OCI-LY3 (cell line): ENCODE data around the gene ELF2.
"Not testable (repeated sequence)": the region's sequence is repeated elsewhere in the genome, so short reads cannot be mapped to it uniquely, and the experiment has no call there.

Source experiments
- H2AFZ ChIP-seq: fragments of 200-600, 300-600 bp; shearing (Covaris generic); 2 replicates; pipeline ENCODE4 v1.6.0; 2014; ENCODE audit warnings: antibody characterized with exemption, low read depth, low read length
- H3K27ac ChIP-seq: fragments of 200-600, 300-600 bp; sonication (generic); 2 replicates; pipeline ENCODE4 v1.5.1; 2014; ENCODE audit warnings: mild to moderate bottlenecking, low read length, moderate library complexity, mixed read lengths
- H3K27me3 ChIP-seq: fragments of 200-600, 300-600 bp; sonication (generic); 2 replicates; pipeline ENCODE4 v1.6.1; 2014; ENCODE audit warnings: low read depth, low read length, mixed read lengths
- H3K36me3 ChIP-seq: fragments of 200-600, 300-600 bp; sonication (generic); replicated peaks from 2 replicates; pipeline ENCODE3; 2014; ENCODE audit warnings: low read depth, low read length, mixed read lengths
- H3K4me1 ChIP-seq: fragments of 300-600, 200-600 bp; sonication (generic); 2 replicates; pipeline ENCODE4 v1.6.1; 2014; ENCODE audit warnings: low read length, mixed read lengths
- H3K4me2 ChIP-seq: fragments of 200-600, 300-600 bp; sonication (generic); 2 replicates; pipeline ENCODE4 v1.6.1; 2014; ENCODE audit warnings: low read length, mixed read lengths
- H3K4me3 ChIP-seq: fragments of 300-600, 200-600 bp; sonication (generic); 2 replicates; pipeline ENCODE4 v1.5.1; 2014; ENCODE audit warnings: antibody characterized with exemption, mild to moderate bottlenecking, low read length, moderate library complexity
- H3K79me2 ChIP-seq: fragments of 300-600, 200-600 bp; shearing (Covaris generic); 2 replicates; pipeline ENCODE4 v1.6.1; 2014; ENCODE audit warnings: mild to moderate bottlenecking, low read length, mixed read lengths
- H3K9ac ChIP-seq: fragments of 300-600, 200-600 bp; shearing (Covaris generic); 2 replicates; pipeline ENCODE4 v1.6.0; 2014; ENCODE audit warnings: mild to moderate bottlenecking, low read length, moderate library complexity
- H3K9me3 ChIP-seq: fragments of 200-600, 300-600 bp; shearing (Covaris generic); 2 replicates; pipeline ENCODE4 v1.6.1; 2014; ENCODE audit warnings: low read length, mixed read lengths; ENCODE audit not compliant: insufficient read depth
- H4K20me1 ChIP-seq: fragments of 200-600, 300-600 bp; sonication (generic); 2 replicates; pipeline ENCODE4 v1.6.1; 2016; ENCODE audit warnings: low read length, mixed read lengths; ENCODE audit not compliant: insufficient read depth
- CTCF ChIP-seq: fragments of 200-600, 300-600 bp; sonication (generic); IDR thresholded peaks from 2 replicates; pipeline ENCODE4 v1.5.1; 2014; ENCODE audit warnings: antibody characterized with exemption, low read length, low read depth
- EZH2phosphoT487 ChIP-seq: fragments of 200-600 bp; shearing (Covaris generic); IDR thresholded peaks from 2 replicates; pipeline ENCODE4 v1.6.1; 2018; ENCODE audit warnings: antibody characterized with exemption, mixed run types, low read depth

The ELF2 gene

GRCh38 chr4:139077567-139078355 is 99.3 kb downstream of the ELF2 start:
- Histone ChIP-seq H3K9ac (no peak overlapping the region), H3K4me2 (no peak overlapping the region), H4K20me1 (peaks cover 71% of the 10 kb centered on the region), H3K9me3 (no peaks in the 10 kb centered on the region), H3K36me3 (peaks cover 14% of the 10 kb centered on the region), H3K4me3 (no peak overlapping the region), H3K79me2 (peaks cover 97% of the 10 kb centered on the region), H3K4me1 (peaks cover 11% of the 10 kb centered on the region), H3K27me3 (no peaks in the 10 kb centered on the region), H2AFZ (no peak overlapping the region), H3K27ac (no peak overlapping the region)
- no peak for TF ChIP-seq EZH2phosphoT487
- no peak for TF ChIP-seq CTCF

GRCh38 chr4:139076016-139076744 is 100.8 kb downstream of the ELF2 start:
- peaks cover 56% of the 10 kb centered on the region for H4K20me1 ChIP-seq
- H3K36me3 ChIP-seq = peaks cover 20% of the 10 kb centered on the region
- no peaks in the 10 kb centered on the region; the same call in 1 of the 2 replicates for H3K4me1 ChIP-seq
- no peaks in the 10 kb centered on the region for H3K27me3 ChIP-seq
- no peak for TF ChIP-seq CTCF
- TF ChIP-seq EZH2phosphoT487 = no peak
- H3K4me2 ChIP-seq = no peak overlapping the region
- H3K27ac ChIP-seq = no peak overlapping the region
- no peak overlapping the region for H2AFZ ChIP-seq
- no peak overlapping the region for H3K9ac ChIP-seq
- peaks cover 81% of the 10 kb centered on the region for H3K79me2 ChIP-seq
- H3K4me3 ChIP-seq = no peak overlapping the region
- H3K9me3 ChIP-seq = no peaks in the 10 kb centered on the region

DNA sequence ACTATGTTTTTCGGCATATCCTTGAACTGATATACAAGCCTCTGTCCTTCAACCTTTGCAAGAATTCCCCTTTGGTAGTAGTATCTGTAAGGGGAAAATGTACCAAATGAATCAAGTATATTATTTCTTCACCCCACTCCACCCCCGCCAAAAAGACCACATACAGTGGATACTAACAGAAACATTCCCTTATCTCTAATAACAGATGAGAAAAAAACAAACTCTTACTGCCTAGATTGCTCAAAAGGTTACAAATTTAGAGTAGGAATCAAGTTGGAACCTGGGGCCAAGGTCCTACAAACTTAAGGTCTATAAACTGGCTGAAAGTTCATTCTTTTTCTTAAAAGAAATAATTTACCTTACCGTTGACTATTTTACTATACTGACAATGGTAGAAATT is 116.4 kb downstream of the ELF2 start:
- Histone ChIP-seq H4K20me1 (peaks cover 7% of the 10 kb centered on the region; the same call in 1 of the 2 replicates), H3K79me2 (peaks cover 10% of the 10 kb centered on the region), H3K4me3 (no peak overlapping the region), H3K9me3 (no peaks in the 10 kb centered on the region), H3K4me1 (no peaks in the 10 kb centered on the region), H3K9ac (no peak overlapping the region), H3K27ac (no peak overlapping the region), H2AFZ (no peak overlapping the region), H3K4me2 (no peak overlapping the region), H3K36me3 (peaks cover 59% of the 10 kb centered on the region), H3K27me3 (no peaks in the 10 kb centered on the region)
- no peak for TF ChIP-seq CTCF
- no peak for TF ChIP-seq EZH2phosphoT487

- not testable (repeated sequence) for H3K9ac ChIP-seq, H2AFZ ChIP-seq, H3K27ac ChIP-seq, H3K27me3 ChIP-seq, H3K4me1 ChIP-seq, H3K9me3 ChIP-seq, H3K4me2 ChIP-seq, H3K4me3 ChIP-seq
- Histone ChIP-seq H3K36me3 (peaks cover 67% of the 10 kb centered on the region), H3K79me2 (peaks cover 24% of the 10 kb centered on the region), H4K20me1 (peaks cover 23% of the 10 kb centered on the region)
Measured at GRCh38 chr4:139059026-139059425, 118.0 kb downstream of the ELF2 start.
